Posterior vena cava (tissue), 2 donors: ENCODE data around the gene CDH15. TPM values are rescaled to one million over a fixed set of nuclear protein-coding genes. Genes with fewer than 3 reads are reported as not detected.

Source experiments
- DNase-seq: peaks from one replicate; pipeline ENCODE4 v3.0.0-alpha.2; 2020; ENCODE audit warnings: low spot score
- intact Hi-C, 2 donors: fragments of 100-400 bp; cut with DNase I; formaldehyde crosslinking; loops; one replicate each; pipeline versions ENCODE4 v1.14.1 to v1.14.2; 2022 to 2023
- total RNA-seq, 2 donors: library from RNA; stranded (reverse); fragmentation: NEBNext Ultra II Directional; extraction: Animal tissue kit (Norgen Biotek cat#: 25700); gene quantifications; one replicate each; pipeline ENCODE4 v1.2.1, GENCODE V29; 2021
- donor health status: DM: yes; HTN: yes; CAD: no.
- donor health status: DM: yes; HTN: yes; CAD: no.

Gene CDH15
- total RNA-seq, 2 donors from 2014 or later, result 0.46 TPM; not detected in 1

GRCh38 chr16:89202422-89203215 lies 31.1 kb downstream of the CDH15 start:
- intact Hi-C loops, result no loop called here
- peak; percentile 58 for DNase-seq

DNA sequence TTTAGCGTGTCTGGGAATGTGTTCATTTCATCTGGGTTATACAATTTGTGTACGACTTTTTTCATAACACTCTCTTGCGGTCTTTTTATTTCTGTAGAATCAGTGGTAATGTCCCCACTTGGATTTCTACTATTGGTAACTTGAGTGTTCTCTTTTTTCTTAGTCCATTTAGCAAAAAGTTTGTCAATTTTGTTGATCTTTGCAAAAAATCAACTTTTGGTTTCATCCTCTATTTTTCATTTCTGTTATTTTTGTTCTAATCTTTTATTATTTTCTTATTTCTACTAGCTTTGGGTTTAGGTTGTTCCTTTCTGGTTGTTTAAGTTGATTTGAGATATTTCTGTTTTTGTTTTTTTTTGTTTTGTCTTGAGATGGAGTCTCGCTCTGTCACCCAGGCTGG lies 36.4 kb downstream of the CDH15 start:
- intact Hi-C loops, result no loop called here
- no peak for DNase-seq

DNA sequence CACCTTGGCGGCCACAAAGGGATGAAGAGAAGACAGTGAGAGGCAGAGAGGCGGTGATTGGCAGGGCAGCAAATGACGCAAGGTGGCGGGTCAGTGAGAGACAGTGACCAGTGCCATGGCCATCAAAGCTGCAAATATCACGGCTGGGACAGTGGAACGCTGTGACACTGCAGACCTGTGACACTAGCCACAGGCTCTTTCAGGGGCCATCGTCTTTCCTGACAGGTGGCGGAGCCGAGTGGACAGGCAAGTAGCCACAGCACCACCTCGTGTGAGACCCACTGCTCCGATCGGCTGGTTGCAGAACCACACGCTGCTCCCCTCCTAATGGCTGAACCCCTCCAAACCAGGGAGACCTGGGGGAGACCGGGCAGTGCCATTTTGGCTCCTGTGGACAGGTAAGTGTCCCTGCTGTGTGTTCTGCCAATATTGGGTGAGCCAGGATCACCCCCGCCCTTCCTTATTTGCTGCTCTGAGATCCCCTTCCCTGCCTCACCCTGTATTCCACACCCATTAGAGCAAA lies 38.0 kb downstream of the CDH15 start:
- intact Hi-C loops, result loop anchor here (10.0 kb wide), 1 partner anchor 265 kb away; no protein-coding TSS in a partner anchor
- DNase-seq, result no peak

- intact Hi-C loops, result loop anchor here (10.0 kb wide), 1 partner anchor 266 kb away; no protein-coding TSS in a partner anchor
- DNase-seq, result no peak
Observed at GRCh38 chr16:89210165-89210903, 38.8 kb downstream of the CDH15 start.

- DNase-seq, result no peak
- intact Hi-C loops, result loop anchor here (10.0 kb wide), 1 partner anchor 266 kb away; no protein-coding TSS in a partner anchor
Observed at GRCh38 chr16:89210904-89211515, 39.5 kb downstream of the CDH15 start.

- intact Hi-C loops, result loop anchor here (10.0 kb wide), 1 partner anchor 272 kb away; no protein-coding TSS in a partner anchor
- DNase-seq, result peak; percentile 94
Observed at GRCh38 chr16:89216315-89217137, 45.0 kb downstream of the CDH15 start.

- intact Hi-C loops, result loop anchor here (10.0 kb wide), 1 partner anchor 272 kb away; no protein-coding TSS in a partner anchor
- no peak for DNase-seq
Observed at GRCh38 chr16:89217138-89217387, 45.5 kb downstream of the CDH15 start.

DNA sequence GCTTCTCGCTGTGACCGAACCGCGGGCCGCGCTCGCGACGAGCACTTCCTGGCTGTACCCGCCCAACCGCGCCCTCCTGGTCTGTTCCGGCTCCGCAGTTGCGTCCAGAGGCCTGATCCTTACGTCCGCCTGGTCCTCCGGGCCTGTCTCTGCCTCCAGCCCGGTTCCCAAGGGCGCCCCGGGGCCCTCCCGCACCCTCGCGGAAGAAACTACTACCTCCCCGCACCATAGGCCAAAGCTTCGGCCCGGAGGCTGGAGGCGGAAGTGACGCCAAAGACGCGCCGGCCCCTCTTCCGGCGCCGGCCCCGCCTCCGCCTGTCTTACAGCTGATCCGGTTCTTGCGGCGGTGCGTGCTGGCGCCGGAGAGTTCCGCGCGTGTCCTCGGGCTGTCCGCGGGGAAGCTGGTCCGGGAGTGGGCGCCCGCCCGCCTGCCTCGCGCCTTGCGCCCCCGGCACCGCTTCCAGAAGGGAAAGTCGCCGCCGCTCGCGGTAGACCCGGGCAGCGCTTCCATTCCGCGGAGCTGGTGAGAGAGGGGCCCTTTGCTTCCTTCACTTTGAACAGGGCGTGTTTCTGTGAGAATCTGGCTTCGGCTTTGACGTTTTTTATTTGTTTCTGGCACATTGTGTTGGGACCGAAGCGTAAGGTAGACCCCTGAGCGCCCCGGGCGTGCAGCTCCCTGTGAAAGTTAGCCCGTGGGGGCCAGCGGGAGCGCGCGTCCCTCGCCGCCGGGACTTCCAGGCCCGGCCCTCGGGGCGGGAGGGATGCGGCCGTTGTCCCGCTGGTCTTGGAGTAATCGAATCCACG lies 46.0 kb downstream of the CDH15 start, which contains the start of gene ZNF778:
ZNF778 (plus strand) TSS at position 316 of the 804 bp plus-strand sequence. CDS start 3,425 bp downstream, outside the sequence.
- DNase-seq, result peak; percentile 95
- intact Hi-C loops, result loop anchor here (10.0 kb wide), 1 partner anchor 273 kb away; no protein-coding TSS in a partner anchor

GRCh38 chr16:89219365-89219764 lies 47.8 kb downstream of the CDH15 start:
- no peak for DNase-seq
- intact Hi-C loops, result loop anchor here (10.0 kb wide), 1 partner anchor 275 kb away; no protein-coding TSS in a partner anchor

DNA sequence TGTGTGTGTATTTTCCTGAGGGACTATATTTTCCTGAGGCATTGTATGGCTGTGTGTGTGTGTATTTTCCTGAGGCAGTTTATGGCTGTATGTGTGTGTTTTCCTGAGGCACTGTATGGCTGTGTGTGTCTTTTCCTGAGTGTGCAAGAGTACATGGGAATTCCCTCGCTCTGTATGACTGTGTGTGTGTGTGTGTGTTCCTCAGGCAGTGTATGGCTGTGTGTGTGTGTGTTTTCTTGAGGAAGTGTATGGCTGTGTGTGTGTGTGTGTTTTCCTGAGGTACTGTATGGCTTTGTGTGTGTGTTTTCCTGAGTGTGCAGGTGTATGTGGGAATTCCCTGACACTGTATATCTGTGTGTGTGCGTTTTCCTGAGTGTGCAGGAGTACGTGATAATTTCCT lies 50.1 kb downstream of the CDH15 start:
- intact Hi-C loops, result no loop called here
- DNase-seq, result no peak

- DNase-seq, result no peak
- intact Hi-C loops, result no loop called here
Observed at GRCh38 chr16:89222931-89223330, 51.4 kb downstream of the CDH15 start.

- no peak for DNase-seq
Observed at GRCh38 chr16:89224665-89225064, 53.1 kb downstream of the CDH15 start.

DNA sequence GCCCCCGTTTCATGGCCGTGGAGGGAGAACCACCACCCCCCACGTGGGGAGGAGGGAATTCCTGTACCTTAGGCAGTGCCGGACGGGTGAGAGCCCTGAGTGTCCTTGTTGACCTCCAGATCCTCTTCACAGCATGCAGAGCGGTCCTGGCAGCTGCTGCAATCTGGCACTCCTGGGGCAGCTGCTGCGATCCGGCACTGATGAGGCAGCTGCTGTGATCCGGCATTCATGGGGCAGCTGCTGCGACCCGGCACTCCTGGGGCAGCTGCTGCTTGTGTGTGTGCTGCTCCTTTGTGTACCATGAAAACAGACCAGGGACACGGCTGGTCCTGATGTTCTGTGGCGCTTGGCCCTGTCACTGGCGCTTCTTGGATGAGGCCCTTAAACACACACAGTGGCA lies 58.7 kb downstream of the CDH15 start:
- intact Hi-C loops, result no loop called here

More at GRCh38 chr16:89224665-89225064, 53.1 kb downstream of the CDH15 start:
- intact Hi-C loops, result no loop called here

DNA sequence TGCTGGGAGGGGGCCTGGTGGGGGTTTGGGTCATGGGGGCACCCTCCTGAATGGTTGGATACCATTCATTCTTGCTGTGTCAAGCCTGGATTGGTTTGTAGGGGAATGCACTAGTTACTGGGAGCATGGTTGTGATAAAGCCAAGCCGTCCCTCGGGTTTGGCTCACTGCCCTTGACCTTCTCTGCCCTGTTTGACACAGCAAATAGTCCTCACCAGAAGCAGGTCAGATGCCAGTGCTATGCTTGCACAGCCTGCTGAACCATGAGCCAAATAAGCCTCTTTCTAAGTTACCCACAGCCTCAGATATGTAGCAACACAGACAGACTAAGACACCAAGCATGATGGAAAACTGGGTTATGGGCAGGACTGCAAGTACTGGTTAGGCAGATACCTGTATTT lies 60.6 kb downstream of the CDH15 start:
- intact Hi-C loops, result no loop called here

More for the DNA sequence above, 58.7 kb downstream of the CDH15 start:
- DNase-seq, result no peak

DNA sequence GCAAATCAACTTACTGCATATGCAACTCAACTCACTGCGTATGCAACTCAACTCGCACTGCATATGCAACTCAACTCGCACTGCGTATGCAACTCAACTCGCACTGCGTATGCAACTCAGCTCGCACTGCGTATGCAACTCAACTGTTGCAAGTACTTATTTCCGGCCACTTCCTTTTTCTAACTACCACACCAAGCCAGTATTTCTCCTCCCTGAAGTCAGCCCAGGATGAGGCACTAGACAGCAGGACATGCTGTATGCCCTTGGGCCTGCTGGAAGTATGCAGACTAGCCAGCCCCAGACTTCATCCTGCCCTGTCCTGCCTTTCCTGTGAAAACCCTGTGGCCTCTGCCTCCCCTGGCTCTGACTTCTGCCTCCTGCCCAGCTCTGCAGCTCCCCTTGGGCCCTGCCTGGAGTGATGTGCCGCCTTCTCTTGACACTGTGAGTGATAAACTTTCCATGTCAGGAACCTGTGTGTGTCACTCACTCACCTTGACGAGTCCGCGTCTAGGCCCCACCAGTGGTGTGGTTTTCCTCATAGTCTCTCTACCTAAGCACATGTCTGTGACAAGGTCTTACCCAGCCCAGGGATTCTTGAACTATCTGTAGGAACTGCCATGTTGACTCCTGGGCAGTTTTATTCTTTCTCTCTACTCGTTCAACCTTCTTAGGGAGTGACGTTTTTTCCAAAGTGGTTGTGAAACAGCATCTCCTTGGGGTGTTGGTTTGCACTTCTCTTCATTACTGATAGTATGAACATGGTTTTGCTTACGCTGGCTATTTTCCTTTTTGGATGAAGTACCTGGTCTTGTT lies 62.3 kb downstream of the CDH15 start:
- intact Hi-C loops, result no loop called here
- DNase-seq, result no peak

More for the DNA sequence above, 60.6 kb downstream of the CDH15 start:
- no peak for DNase-seq

DNA sequence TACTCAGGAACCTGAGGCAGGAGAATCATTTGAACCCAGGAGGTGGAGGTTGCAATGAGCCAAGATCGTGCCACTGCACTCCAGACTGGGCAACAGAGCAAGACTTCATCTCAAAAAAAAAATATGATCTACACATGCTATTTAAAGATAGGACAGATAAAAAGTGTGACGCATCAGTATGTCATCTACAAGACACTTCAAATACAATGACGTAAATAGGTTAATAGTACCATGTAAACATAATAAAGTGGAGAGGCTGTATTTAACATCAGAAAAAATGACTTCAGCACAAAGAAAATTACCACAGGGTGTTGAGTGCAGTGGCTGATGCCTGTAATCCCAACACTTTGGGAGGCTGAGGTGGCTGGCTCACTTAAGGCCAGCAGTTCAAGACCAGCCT lies 66.2 kb downstream of the CDH15 start:
- no peak for DNase-seq
- intact Hi-C loops, result no loop called here
